Prostate gland (tissue), 2 donors: ENCODE results near the gene TSPAN15. TPM values are rescaled to one million over a fixed set of nuclear protein-coding genes. Genes with fewer than 3 reads are reported as not detected.
A peak's percentile ranks its signal among the peaks of the same experiment; 100 is the strongest.
"Not testable (repeated sequence)": the region's sequence is repeated elsewhere in the genome, so short reads cannot be mapped to it uniquely, and the experiment has no call there.

Experiments used
- DNase-seq: peaks from one replicate; pipeline ENCODE4 v3.0.0-alpha.2; 2019; ENCODE audit warnings: low spot score
- H3K27ac ChIP-seq, 2 donors: fragments of 200-600 bp; sonication (generic); 2 replicates each; pipeline ENCODE4 v1.5.1; 2017 to 2019
- H3K27me3 ChIP-seq: fragments of 200-600 bp; sonication (generic); replicated peaks from 2 replicates; pipeline ENCODE4 v1.5.1; 2019; ENCODE audit not compliant: insufficient read depth
- H3K36me3 ChIP-seq, 2 donors: fragments of 200-600 bp; sonication (generic); 1 replicate in 1 of 2; 2 replicates in 1 of 2; pipeline versions ENCODE4 v1.5.1 to v1.8.1; 2017 to 2019
- H3K4me1 ChIP-seq: fragments of 200-600 bp; sonication (generic); replicated peaks from 2 replicates; pipeline ENCODE4 v1.5.1; 2019
- H3K4me3 ChIP-seq, 2 donors: fragments of 200-600 bp; sonication (generic); 2 replicates each; pipeline ENCODE4 v1.5.1; 2017 to 2019
- H3K9me3 ChIP-seq: fragments of 200-600 bp; sonication (generic); 2 replicates; pipeline ENCODE4 v1.5.1; 2017
- POLR2A ChIP-seq: fragments of 450-650 bp; IDR thresholded peaks from one replicate; pipeline ENCODE4 v1.6.1; 2016; ENCODE audit warnings: antibody characterized with exemption, mild to moderate bottlenecking
- POLR2AphosphoS5 ChIP-seq: sonication (generic); formaldehyde crosslinking; IDR thresholded peaks from one replicate; pipeline ENCODE4 v1.6.1; 2017; ENCODE audit warnings: antibody characterized with exemption
- WGBS: methylation state at CpG from one replicate; pipeline ENCODE4 v1.1.5; 2018; 5-methylcytosine and 5-hydroxymethylcytosine counted together
- intact Hi-C: fragments of 100-400 bp; cut with DNase I; formaldehyde crosslinking; loops from one replicate; pipeline ENCODE4 v1.14.2; 2022
- total RNA-seq, 2 donors: library from RNA; depleted of rRNA; stranded (reverse); fragments of >200 nt; gene quantifications; one replicate each; pipeline ENCODE4 v1.1.0, GENCODE V29; 2016
- TF ChIP-seq, protein P1 (sequence below), 4 experiments: fragments of 200-600 bp in 2 of 4; fragments of 450-650 bp in 2 of 4; sonication (generic) in 2 of 4; IDR thresholded peaks; 1 replicate in 3 of 4; 2 replicates in 1 of 4; pipeline ENCODE4 v1.5.1; 2016 to 2019; ENCODE audit warnings: antibody characterized with exemption in 4 of 4, mild to moderate bottlenecking in 2 of 4, moderate library complexity in 2 of 4

TSPAN15 gene
- total RNA-seq, 2 donors from 2014 or later, result 78.8 to 85.3 TPM

DNA sequence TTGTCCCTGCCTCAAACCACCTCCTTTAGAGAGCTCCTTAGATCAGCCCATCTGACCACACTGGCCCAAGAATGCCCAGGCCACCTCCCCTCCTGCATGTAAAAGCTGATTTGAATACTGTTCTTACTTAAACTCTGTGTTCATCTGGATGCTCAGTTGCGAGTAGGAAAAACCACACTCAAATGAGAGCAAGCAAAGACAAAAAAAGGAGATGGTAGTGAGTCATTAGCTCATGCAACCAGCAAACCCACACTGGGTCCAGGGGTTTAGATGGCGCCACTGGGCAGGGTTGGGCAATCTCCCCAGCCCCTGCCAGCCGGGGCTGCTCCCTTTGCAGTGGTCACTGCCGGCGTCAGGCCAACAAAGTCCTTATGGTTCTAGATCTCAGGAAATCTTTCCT is 32.7 kb downstream of the TSPAN15 start:
- H3K9me3 ChIP-seq, result no peaks in the 10 kb centered on the region
- TF ChIP-seq POLR2AphosphoS5 (no peak), POLR2A (no peak)
- TF ChIP-seq, protein P1, sequence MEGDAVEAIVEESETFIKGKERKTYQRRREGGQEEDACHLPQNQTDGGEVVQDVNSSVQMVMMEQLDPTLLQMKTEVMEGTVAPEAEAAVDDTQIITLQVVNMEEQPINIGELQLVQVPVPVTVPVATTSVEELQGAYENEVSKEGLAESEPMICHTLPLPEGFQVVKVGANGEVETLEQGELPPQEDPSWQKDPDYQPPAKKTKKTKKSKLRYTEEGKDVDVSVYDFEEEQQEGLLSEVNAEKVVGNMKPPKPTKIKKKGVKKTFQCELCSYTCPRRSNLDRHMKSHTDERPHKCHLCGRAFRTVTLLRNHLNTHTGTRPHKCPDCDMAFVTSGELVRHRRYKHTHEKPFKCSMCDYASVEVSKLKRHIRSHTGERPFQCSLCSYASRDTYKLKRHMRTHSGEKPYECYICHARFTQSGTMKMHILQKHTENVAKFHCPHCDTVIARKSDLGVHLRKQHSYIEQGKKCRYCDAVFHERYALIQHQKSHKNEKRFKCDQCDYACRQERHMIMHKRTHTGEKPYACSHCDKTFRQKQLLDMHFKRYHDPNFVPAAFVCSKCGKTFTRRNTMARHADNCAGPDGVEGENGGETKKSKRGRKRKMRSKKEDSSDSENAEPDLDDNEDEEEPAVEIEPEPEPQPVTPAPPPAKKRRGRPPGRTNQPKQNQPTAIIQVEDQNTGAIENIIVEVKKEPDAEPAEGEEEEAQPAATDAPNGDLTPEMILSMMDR (IDR thresholded peaks at IDR 0.05), result no peak
- no peak overlapping the region for H3K4me3 ChIP-seq
- DNase-seq, result no peak
- no peaks in the 10 kb centered on the region for H3K36me3 ChIP-seq
- no peaks in the 10 kb centered on the region for H3K27me3 ChIP-seq
- intact Hi-C loops, result no loop called here
- H3K4me1 ChIP-seq, result peaks cover 7% of the 10 kb centered on the region
- H3K27ac ChIP-seq, result peak overlapping the region; percentile 37 to 73
- 85% methylated on average over 5 of the region's 5 CpGs for WGBS

DNA sequence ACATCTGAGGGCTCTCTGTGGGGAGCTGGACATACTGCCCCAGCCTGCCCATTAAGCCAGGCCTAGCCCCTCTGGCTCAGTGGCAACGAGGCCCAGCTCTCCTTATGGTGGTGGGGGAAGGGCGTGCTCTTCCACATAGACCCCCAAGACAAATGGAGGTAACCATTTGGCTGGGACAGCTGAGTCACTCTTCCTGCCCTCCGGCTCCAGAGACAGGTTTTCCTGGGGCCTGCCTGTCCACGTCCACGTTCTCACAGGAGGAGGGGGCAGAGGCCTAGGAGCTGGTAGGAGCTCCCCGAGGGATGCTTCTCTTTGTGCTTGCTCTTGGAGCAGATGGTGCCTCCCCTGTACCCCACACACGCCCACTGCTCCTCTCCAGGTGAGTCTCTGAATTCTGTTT is 33.5 kb downstream of the TSPAN15 start:
- TF ChIP-seq POLR2A (no peak), POLR2AphosphoS5 (no peak)
- TF ChIP-seq, protein P1 (IDR thresholded peaks at IDR 0.05), result no peak
- Histone ChIP-seq H3K36me3 (no peaks in the 10 kb centered on the region), H3K9me3 (no peaks in the 10 kb centered on the region), H3K27me3 (no peaks in the 10 kb centered on the region), H3K4me1 (peaks cover 2% of the 10 kb centered on the region), H3K4me3 (no peak overlapping the region), H3K27ac (peak overlapping the region; percentile 37 to 73)
- intact Hi-C loops, result loop anchor here (5.0 kb wide), 1 partner anchor 32 kb away; the partner anchor contains the start of gene TSPAN15
- 85% methylated on average over 7 of the region's 7 CpGs for WGBS
- no peak for DNase-seq

DNA sequence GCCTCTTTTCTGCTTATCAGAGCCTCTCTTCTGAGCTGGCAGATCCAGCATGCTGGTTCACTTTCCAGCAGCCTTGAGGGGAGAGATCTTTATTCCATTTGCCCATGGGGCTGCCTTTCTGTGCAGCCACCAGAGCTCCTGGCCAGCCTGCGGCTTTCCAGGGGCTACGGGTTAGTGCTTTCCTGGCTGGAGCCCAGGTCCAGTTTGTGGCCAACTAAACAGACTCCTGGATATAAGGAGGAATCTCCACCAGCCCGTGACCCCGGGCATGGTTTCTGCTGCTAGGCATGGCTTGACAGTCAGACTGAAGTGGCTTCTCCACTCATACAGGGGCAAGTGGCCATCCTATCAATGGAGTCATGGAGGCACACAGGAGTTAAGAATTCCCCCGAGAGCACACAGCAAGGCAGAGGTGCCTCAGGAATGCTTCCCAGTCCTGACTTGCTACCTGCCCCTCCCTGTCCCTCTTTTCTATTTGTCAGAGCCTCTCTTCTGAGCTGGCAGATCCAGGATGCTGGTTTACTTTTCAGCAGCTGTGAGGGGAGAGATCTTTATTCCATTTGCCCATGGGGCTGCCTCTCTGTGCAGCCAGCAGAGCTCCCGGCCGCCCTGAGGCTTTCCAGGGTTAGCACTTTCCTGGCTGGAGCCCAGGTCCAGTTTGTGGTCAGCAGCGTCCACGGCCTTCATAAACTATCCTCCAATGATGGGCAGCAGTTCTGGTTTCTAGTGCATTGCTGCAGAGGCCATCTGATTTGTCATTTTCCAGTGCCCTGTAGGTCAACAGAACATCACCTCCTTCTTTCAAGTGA is 35.9 kb downstream of the TSPAN15 start:
- peak overlapping the region; percentile 4 to 8 for H3K27ac ChIP-seq

DNA sequence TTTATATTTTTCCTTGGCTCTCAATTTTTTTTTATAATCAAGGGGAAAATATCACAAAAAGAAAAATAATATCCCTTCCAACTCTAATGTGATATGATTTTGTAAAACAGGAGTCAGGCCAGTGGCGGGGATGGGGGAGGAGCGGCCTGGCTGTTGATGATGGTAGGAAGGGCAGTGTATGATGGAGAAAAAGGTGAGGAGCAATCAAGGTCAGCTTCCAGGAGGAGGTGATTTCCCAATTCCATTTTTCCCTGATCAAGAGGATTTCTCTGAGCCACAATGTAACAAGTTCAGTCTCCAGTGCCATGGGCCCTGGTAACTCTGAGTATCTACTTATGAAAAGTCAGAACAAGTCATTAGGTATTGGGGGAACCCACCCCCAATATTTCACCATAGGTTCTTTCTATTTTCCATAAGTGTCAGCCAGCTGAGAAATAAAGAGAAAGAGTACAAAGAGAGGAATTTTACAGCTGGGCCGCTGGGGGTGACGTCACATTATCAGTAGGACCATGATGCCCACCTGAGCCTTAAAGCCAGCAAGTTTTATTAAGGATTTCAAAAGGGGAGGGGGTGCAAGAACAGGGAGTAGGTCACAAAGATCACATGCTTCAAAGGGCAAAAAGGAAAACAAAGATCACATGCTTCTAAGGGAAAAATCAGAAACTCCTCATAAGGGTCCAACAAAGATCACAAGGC is 37.0 kb downstream of the TSPAN15 start:
- intact Hi-C loops, result loop anchor here (5.0 kb wide), 1 partner anchor 36 kb away; the partner anchor contains the start of gene TSPAN15
- H3K36me3 ChIP-seq, H3K27me3 ChIP-seq, DNase-seq, H3K9me3 ChIP-seq, H3K27ac ChIP-seq, H3K4me3 ChIP-seq, H3K4me1 ChIP-seq: not testable (repeated sequence)
- WGBS, result 82% methylated on average over 4 of the region's 4 CpGs

More for the DNA sequence above, 35.9 kb downstream of the TSPAN15 start:
- H3K9me3 ChIP-seq, result no peaks in the 10 kb centered on the region
- no peaks in the 10 kb centered on the region for H3K27me3 ChIP-seq
- 27% methylated on average over 9 of the region's 9 CpGs for WGBS
- no peak overlapping the region for H3K4me3 ChIP-seq
- DNase-seq, result no peak
- H3K4me1 ChIP-seq, result no peaks in the 10 kb centered on the region
- H3K36me3 ChIP-seq, result no peaks in the 10 kb centered on the region
- TF ChIP-seq POLR2AphosphoS5 (no peak), POLR2A (no peak)
- TF ChIP-seq, protein P1 (IDR thresholded peaks at IDR 0.05), result no peak
- intact Hi-C loops, result loop anchor here (5.0 kb wide), 1 partner anchor 35 kb away; the partner anchor contains the start of gene TSPAN15

DNA sequence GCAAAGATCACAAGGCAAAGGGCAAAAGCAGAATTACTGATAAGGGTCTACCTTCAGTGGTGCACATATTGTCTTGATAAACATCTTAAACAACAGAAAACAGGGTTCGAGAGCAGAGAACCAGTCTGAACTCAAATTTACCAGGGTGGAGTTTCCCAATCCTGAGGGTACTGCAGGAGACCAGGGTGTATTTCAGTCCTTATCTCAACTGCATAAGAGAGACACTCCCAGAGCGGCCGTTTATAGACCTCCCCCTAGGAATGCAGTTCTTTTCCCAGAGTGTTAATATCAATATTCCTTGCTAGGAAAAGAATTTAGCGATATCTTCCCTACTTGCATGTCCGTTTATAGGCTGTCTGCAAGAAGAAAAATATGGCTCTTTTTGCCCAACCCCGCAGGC is 37.6 kb downstream of the TSPAN15 start:
- H3K9me3 ChIP-seq, H3K27me3 ChIP-seq, H3K27ac ChIP-seq, H3K4me3 ChIP-seq, DNase-seq, H3K36me3 ChIP-seq, H3K4me1 ChIP-seq: not testable (repeated sequence)
- intact Hi-C loops, result loop anchor here (5.0 kb wide), 1 partner anchor 37 kb away; the partner anchor contains the start of gene TSPAN15
- 91% methylated on average over 6 of the region's 6 CpGs for WGBS
